Muscle layer of duodenum (tissue), 2 donors: ENCODE measurements around the gene PCDHGB2.
A peak's percentile ranks its signal among the peaks of the same experiment; 100 is the strongest.
"Not testable (repeated sequence)": the region's sequence is repeated elsewhere in the genome, so short reads cannot be mapped to it uniquely, and the experiment has no call there.

Experiments
- H3K27ac ChIP-seq: one replicate; pipeline ENCODE4 v1.7.0; 2013; ENCODE audit warnings: mild to moderate bottlenecking, low read length
- H3K27me3 ChIP-seq: one replicate; pipeline ENCODE4 v1.7.0; 2013; ENCODE audit warnings: low read depth, mild to moderate bottlenecking, control low read depth, low read length
- H3K36me3 ChIP-seq, 2 donors: one replicate each; pipeline ENCODE4 v1.7.0; 2013; ENCODE audit warnings: low read length in 2 of 2, control low read depth in 1 of 2, mild to moderate bottlenecking in 1 of 2; ENCODE audit not compliant: insufficient read depth in 2 of 2, control insufficient read depth in 1 of 2
- H3K4me1 ChIP-seq, 2 donors: one replicate each; pipeline ENCODE4 v1.7.0; 2013; ENCODE audit warnings: low read length in 2 of 2, mild to moderate bottlenecking in 2 of 2, control low read depth in 1 of 2, moderate library complexity in 1 of 2; ENCODE audit not compliant: insufficient read depth in 2 of 2, control insufficient read depth in 1 of 2
- H3K4me3 ChIP-seq, 2 donors: one replicate each; pipeline ENCODE4 v1.7.0; 2013; ENCODE audit warnings: low read length in 2 of 2, low read depth in 1 of 2, mild to moderate bottlenecking in 1 of 2
- H3K9me3 ChIP-seq, 2 donors: one replicate each; pipeline ENCODE4 v1.7.0; 2013; ENCODE audit warnings: low read length in 2 of 2, control low read depth in 1 of 2, mild to moderate bottlenecking in 1 of 2; ENCODE audit not compliant: control insufficient read depth in 1 of 2
- donor health status: healthy.

The PCDHGB2 gene

GRCh38 chr5:141332571-141332970, 27.2 kb upstream of the PCDHGB2 start:
- H3K9me3 ChIP-seq = peaks cover 40 to 75% of the 10 kb centered on the region in 2 donors

GRCh38 chr5:141338538-141339306, 21.1 kb upstream of the PCDHGB2 start, which contains the start of gene PCDHGA2:
PCDHGA2 (plus strand) TSS chr5:141338760.
- H3K27me3 ChIP-seq = no peaks in the 10 kb centered on the region
- no peaks in the 10 kb centered on the region for H3K4me1 ChIP-seq
- H3K9me3 ChIP-seq = peaks cover 44 to 74% of the 10 kb centered on the region in 2 donors
- H3K27ac ChIP-seq = no peak within 1 kb of the TSS
- H3K36me3 ChIP-seq = peaks cover 0 to 4% of the 10 kb centered on the region in 2 donors
- H3K4me3 ChIP-seq = peak within 1 kb of the TSS; percentile 31 to 63

More at GRCh38 chr5:141332571-141332970, 27.2 kb upstream of the PCDHGB2 start:
- H3K36me3 ChIP-seq, H3K4me1 ChIP-seq, H3K27me3 ChIP-seq, H3K27ac ChIP-seq: not testable (repeated sequence)
- H3K4me3 ChIP-seq = peak overlapping the region in 1 of 2 donors; percentile 54

- peaks cover 49 to 84% of the 10 kb centered on the region in 2 donors for H3K9me3 ChIP-seq
- not testable (repeated sequence) for H3K4me1 ChIP-seq, H3K27ac ChIP-seq, H3K36me3 ChIP-seq, H3K27me3 ChIP-seq
- peak overlapping the region in 1 of 2 donors; percentile 63 for H3K4me3 ChIP-seq
Measured at GRCh38 chr5:141340781-141341354, 18.9 kb upstream of the PCDHGB2 start.

- peak overlapping the region; percentile 8 to 23 for H3K4me3 ChIP-seq
- H3K9me3 ChIP-seq = peaks cover 50 to 88% of the 10 kb centered on the region in 2 donors
- no peak overlapping the region for H3K27ac ChIP-seq
- no peaks in the 10 kb centered on the region for H3K27me3 ChIP-seq
- H3K36me3 ChIP-seq = peaks cover 0 to 4% of the 10 kb centered on the region in 2 donors
- no peaks in the 10 kb centered on the region for H3K4me1 ChIP-seq
Measured at GRCh38 chr5:141342773-141343172, 17.0 kb upstream of the PCDHGB2 start.

GRCh38 chr5:141343242-141343952, 16.4 kb upstream of the PCDHGB2 start, which contains the start of gene PCDHGA3:
PCDHGA3 (plus strand) TSS chr5:141343829; CDS start chr5:141344034, 205 bp downstream.
- Histone ChIP-seq H3K9me3 (peaks cover 56 to 88% of the 10 kb centered on the region in 2 donors), H3K36me3 (peaks cover 0 to 4% of the 10 kb centered on the region in 2 donors), H3K4me3 (peak within 1 kb of the TSS; percentile 30 to 57), H3K27me3 (no peaks in the 10 kb centered on the region), H3K4me1 (no peaks in the 10 kb centered on the region), H3K27ac (no peak within 1 kb of the TSS)

GRCh38 chr5:141343953-141344463, 15.8 kb upstream of the PCDHGB2 start:
- Histone ChIP-seq H3K9me3 (peaks cover 61 to 88% of the 10 kb centered on the region in 2 donors), H3K27ac (no peak overlapping the region), H3K4me3 (peak overlapping the region; percentile 30 to 57), H3K36me3 (peaks cover 0 to 4% of the 10 kb centered on the region in 2 donors), H3K4me1 (no peaks in the 10 kb centered on the region), H3K27me3 (no peaks in the 10 kb centered on the region)

GRCh38 chr5:141345327-141345726, 14.5 kb upstream of the PCDHGB2 start:
- peak overlapping the region in 1 of 2 donors; percentile 57 for H3K4me3 ChIP-seq
- H3K9me3 ChIP-seq = peaks cover 53 to 83% of the 10 kb centered on the region in 2 donors
- H3K27me3 ChIP-seq = no peaks in the 10 kb centered on the region
- no peaks in the 10 kb centered on the region for H3K4me1 ChIP-seq
- H3K36me3 ChIP-seq = no peaks in the 10 kb centered on the region
- H3K27ac ChIP-seq = no peak overlapping the region

- H3K36me3 ChIP-seq, H3K4me1 ChIP-seq, H3K27ac ChIP-seq, H3K27me3 ChIP-seq: not testable (repeated sequence)
- Histone ChIP-seq H3K4me3 (peak overlapping the region in 1 of 2 donors; percentile 43), H3K9me3 (peaks cover 58 to 83% of the 10 kb centered on the region in 2 donors)
Measured at GRCh38 chr5:141346017-141346416, 13.8 kb upstream of the PCDHGB2 start.

- Histone ChIP-seq H3K27ac (no peak within 1 kb of the TSS), H3K9me3 (peaks cover 42 to 78% of the 10 kb centered on the region in 2 donors), H3K27me3 (no peaks in the 10 kb centered on the region), H3K4me3 (peak within 1 kb of the TSS; percentile 33 to 56), H3K4me1 (no peaks in the 10 kb centered on the region), H3K36me3 (no peaks in the 10 kb centered on the region)
Measured at GRCh38 chr5:141349917-141350619, 9.7 kb upstream of the PCDHGB2 start, which contains the start of gene PCDHGB1. PCDHGB1 (plus strand) TSS chr5:141350099; CDS start chr5:141350261, 162 bp downstream.

GRCh38 chr5:141351591-141351990, 8.2 kb upstream of the PCDHGB2 start:
- Histone ChIP-seq H3K9me3 (peaks cover 53 to 81% of the 10 kb centered on the region in 2 donors), H3K27ac (no peak overlapping the region), H3K4me3 (peak overlapping the region in 1 of 2 donors; percentile 56), H3K36me3 (no peaks in the 10 kb centered on the region), H3K27me3 (no peaks in the 10 kb centered on the region), H3K4me1 (no peaks in the 10 kb centered on the region)
